Measurements from ENCODE around the gene PIK3R1.

PIK3R1 gene

DNA sequence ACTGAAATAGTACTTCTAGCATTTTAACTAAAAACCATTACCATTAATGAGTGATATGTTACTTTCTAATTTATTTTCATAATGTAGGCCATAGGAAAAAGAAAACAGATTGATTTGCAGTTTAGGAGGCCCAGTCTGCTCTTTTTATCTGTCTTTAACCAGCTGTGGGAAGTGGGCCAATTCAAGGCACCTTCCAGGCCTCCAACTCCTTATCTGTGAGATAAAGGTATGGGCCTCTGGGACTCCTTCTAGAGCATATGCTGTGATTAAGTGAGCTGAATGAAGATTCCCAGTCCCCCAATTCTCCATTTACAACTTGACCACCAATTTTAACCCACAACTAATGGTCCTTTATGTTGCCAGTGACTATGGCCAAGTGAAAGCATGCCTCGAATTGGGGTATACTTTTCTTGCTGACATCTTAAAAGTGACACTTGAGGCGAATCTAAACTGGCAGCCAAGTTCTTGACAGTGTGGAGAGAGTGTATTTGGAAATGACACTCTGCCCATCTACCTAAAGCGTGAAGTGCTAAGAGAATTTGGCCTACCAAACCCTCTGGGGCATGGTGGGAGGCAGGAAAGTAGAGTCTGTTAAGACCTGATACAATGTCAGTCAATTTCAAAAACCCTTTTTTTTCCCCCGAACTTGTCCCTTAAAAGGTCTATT, 88.3 kb downstream of the PIK3R1 start:
- DNase-seq: no peak

DNA sequence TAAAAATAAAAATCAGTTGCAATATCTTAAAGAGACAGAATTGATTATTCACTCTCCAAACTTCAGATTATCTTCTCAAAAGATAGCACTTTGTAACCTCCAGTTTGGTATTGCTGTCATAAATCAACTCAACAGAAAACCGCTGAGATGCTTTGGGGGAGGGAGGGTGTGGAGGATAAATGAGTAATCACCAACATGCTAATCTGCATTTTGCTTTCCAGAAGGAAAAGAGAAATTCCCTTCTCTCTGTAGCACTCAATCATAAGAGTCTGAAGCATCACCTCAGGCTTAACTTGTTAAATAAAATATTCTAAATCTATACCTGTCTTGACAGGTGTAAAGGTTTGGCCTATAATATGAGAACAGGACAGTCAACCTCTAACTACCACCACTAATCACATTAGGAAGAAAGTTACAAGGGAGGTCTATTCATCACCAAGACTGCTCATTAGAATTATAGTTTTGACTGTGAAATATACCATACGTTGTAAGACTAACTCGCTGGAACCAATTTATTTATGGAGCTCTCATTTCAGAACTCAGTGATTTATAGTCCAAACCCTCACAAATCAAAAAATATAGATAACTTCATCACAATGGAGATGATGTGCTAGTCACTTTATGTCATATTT, 89.0 kb downstream of the PIK3R1 start:
- no peak for DNase-seq

DNA sequence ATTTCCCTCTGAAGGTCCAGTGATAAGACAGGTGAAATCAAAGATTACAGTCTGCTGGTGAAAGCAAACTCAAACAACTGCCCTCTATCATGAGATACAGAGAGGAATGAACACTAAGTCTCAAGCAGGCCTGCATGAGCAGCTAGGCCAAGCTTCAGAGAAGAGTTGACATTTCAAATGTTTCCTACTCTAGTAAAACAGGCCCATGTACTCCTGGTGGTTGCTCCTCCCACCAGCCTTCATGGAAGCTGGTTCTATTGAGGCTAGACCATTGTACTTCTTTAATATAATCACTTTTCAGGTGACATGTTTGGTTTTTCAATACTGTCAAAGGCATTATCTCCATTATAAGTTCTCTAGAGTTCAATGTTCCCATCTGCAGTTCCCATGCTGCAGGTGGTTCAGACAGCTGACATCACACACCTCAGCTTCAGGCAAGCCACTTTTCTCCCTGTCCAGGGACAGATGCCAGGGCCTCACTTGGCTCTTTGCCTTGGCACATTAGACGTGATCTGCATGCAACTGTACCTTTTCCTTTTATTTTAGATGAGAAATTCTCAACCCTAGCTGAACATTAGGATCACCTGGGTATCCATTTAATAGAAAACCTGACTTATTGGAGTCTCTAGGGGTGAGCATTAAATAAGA, 89.8 kb downstream of the PIK3R1 start:
- no peak for DNase-seq

DNA sequence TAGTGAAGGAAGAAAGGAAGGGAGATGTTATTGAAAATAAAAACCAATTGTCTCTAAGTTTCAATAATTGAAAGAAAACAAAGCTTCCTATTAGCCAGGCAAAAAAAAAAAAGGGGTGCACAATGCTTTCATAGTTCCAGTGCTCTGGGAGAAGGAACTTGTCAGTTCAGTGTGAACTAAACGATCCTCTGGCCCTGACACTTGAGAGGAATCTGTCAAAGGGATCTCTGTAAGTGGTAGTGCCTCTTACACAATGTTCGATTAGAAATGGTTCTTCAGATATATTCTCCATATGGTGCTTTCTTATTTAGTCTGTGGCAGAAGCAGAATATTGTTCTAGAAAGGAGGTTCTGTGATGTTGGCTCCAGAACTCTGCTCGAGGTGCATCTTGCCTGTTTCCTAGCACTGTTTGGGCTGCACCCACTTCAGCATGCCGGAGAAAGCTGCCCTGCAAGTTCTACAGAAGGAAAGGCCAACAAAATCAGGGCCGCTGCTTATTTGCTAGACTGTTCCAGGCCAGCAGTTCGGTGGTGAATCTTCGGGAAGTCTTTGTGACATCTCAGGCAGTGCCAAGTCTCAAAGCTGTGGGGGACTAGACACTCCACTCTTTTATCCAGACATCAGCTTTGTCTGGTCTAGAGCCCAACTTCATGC, 90.9 kb downstream of the PIK3R1 start:
- no peak for DNase-seq

DNA sequence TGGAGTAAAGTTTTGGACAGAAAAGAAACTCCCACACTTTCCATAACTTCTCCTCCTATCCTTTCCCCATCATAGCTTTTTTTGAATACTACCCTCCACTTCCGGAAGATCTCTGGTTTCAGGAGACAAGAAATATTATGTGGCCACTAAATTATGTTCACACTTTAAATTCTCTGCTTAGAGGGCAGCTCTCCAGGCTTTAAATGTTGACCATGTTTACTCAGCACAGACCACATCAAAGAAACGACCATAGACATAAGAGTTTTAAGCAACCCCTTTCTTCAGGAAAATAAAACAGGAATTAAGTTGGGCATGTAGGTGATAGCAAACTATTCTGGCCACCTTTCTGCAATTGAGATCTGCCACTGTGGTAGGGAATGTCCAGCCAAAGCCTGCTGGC, 97.8 kb downstream of the PIK3R1 start:
- no peak for DNase-seq

DNA sequence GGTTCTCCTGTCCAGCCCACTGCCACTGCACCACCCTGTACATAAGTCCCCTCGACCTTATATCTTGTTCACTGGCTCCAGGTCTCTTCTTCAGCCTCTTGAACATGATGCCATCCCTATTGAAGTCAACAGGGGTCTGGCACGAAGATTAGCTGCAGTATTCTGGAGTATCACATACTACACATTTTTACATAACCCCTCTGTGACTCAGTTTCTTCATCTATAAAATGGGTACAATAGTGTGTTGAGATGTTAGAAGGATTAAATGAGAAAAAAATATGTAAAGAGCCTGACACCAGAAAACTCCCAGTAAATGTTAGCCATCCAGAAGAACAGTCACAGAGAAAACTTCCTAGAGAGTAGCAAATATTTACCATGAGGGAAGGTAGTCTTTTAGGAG, 98.9 kb downstream of the PIK3R1 start:
- DNase-seq: no peak

DNA sequence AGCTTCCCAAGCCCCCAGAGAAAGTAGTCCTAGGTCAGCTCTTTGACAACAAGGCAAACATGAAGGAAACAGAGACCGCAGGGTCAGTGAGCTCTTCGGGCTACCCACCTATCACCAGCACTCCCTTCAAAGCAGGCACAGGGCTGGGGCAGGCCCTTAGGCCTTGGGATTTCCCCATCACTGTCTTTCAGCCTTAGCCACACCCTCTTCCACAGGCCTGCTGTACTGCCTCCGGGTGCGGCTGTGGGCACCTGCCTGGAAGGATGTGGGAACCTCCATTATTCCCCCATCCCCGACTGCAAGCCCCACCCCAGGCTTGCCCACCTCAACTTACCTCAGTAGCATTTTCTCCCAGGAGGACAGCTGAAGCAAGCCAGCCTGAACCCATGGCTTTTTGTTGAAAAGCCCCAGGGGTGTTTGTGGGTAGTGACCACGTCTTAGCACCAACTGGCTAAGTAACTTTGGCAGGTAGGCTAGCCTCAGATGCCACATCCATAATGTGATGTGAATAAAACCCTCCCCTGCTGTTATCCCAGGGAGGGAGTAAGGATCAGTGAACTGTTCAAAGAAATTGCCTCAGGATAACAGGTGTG, 100.2 kb downstream of the PIK3R1 start:
- DNase-seq: no peak

DNA sequence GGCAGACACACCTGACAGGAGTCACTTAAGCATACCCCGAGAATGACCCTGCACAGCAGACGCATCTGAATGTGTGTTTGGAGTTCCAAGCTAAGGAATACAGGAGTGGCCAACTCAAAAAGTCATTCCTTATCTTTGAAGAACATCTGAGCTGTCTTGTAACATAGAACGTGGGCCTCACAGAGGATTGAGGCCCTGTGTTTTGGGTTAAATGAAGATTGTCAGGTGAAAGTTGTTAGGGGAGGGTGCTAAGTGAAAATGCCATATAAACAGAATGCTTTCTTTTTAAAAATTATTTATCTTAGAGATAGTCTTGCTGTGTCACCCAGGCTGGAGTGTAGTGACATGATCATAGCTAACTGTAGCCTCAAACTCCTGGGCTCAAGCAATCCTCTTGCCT, 100.9 kb downstream of the PIK3R1 start:
- no peak for DNase-seq

DNA sequence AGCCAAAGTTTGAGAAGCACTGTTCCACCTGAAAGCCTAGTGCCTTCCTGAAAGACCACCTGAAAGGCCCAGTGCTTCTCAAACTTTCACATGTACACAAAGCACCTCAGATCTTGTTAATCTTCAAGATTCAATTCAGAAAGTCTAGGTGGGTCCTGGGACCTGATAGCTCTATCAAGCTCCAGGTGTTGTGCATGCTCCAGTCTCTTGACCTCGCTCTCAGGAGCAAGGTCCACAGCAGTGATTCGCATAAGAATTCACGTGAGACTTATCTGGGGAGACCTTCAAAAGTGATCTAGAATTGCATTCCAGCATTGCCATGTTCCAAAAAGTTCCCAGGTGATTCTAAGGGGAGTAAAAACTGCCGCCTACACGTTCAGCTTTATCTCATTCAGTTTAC, 102.1 kb downstream of the PIK3R1 start:
- no peak for DNase-seq

DNA sequence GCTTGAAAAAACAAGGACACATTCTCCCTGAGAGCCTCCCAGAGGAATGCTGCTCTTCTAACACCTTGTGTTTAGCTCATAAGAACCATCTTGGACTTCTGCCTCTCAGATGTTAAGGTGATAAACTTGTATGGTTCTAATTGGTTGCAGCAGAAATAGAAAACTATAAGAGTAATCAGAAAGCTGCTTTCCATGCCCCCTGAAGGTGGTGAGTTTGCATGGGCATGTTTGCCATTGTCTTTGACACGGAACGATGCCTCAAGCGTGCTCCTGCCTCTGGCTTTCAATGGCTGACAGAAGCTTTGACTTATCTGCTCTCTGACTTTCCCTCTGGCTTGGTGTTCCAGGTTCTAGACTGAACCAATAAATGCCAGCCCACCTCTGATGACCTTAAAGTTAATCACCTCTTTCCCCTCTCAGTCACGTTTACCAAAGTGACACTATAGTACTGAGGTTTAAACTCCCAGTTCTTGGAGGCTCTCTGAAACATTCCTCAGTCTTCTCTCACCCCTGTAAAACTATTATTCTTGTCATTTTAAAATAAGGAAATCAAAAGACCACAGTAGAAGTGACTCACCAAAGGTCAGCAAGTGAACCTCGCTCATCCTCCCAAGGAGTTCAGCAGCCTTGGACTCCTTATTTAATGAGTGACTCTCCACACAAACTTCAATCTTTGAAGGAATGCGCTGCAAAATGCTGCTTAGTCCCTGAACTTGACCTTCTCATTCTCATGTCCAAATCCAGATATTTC, 103.6 kb downstream of the PIK3R1 start:
- no peak for DNase-seq

DNA sequence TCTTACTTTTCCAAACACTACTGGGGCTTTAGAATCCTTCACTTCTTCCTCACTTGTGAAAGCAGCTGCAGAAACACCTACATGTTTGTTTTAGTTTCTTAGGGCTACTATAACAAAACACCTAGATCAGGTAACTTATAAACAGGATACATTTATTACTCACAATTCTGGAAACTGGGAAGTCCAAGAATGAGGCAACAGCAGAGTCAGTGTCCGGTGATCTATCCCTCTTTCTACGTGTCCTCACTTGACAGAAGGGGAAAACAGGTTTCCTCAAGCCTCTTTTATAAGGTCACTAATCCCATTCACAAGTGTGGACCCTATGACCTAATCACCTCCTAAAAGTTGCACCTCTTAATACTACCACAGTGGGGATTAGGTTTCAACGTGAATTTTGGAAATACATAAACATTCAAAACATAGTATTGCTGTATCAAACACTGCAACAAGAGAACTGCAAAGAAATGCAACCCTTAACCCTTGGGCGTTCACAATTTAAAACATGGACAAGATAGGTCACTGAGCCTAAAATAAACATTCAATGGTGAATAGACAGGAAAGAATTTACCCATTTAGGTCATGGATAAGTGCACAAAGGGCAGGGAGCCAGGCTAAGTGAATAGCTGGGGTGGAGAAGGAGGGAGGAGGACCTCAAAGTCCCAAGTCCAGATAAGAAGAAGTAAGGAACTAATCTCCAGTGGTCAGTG, 104.3 kb downstream of the PIK3R1 start:
- DNase-seq: no peak

DNA sequence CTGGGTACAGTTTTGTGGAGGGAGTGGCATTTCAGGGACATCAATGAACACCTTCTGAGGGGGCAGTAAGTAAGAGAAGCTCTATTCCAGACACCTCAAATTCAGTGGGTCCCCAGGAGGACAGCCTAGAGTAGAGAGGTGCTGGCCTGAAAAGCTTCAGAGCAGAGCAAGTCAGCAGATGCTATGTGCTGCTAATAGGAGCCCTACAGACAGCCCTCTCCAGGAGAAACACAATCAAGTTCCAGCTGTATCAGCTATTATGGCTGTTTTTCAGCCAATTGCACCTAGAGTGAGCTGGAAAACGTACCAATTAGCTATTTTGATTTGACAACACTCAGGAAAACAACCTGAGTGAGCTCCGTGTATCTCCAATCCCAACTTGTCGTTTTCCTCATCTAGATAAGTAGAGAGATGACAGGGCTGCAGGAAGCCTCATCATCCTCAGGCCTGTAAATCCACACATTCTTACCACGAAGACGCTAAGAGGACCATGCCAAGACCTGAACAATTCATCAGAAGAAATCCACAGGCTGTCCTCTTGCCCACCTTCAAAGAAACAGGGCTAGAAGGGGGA, 104.9 kb downstream of the PIK3R1 start:
- DNase-seq: no peak

DNA sequence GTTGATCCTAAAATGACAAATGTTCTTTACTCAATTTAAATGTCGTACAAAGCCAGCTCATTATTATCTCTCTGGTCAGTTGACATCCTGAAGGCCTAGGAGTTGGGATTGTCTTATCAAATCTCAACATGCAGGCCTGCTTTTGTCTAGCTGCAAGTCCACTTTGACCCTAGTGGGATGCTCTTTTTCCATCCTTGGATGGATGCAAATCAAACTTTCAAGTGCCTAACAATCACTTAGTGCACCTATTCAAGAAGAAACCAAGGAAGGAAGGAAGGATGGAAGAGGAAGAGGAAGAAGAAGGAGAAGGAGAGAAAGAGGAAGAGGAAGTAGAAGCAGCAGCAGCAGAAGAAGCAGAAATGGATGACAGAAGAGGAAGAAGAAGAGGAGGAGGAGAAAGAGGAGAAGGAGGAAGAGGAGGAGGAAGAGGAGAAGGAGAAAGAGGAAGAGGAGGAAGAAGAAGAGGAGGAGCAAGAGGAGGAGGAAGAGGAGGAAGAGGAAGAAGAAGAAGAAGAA, 109.6 kb downstream of the PIK3R1 start:
- no peak for DNase-seq

DNA sequence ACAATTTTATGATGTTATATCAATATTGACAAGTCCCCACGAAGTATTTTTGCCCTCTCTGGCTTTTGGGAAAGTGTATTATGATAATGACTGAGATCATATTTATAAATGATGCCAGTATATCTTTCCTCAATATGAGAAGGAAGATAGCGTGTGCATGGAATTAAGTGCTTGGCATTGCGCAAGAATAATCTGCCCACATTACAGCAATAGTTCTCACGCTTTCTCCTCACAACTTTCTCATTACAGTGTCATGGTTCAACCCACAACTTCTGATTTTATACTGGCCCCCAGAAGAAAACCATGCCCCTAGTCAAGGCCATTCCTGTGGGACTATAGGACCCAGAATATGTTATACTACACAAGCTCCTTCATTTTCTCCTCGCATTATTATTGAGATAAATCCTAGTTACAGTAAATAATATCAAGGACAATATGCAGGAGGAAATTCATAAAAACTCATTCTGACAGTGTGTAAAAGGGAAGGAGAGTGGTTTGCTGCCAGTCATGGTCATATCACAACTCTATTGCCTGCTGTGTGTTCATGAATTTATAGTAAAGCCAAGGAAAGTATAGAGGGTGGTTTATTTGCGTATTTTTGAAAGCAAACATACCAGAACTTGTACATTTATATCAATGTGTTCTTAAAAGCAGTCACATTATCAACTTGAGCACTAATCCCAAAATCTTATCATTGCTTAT, 114.1 kb downstream of the PIK3R1 start:
- no peak for DNase-seq

DNA sequence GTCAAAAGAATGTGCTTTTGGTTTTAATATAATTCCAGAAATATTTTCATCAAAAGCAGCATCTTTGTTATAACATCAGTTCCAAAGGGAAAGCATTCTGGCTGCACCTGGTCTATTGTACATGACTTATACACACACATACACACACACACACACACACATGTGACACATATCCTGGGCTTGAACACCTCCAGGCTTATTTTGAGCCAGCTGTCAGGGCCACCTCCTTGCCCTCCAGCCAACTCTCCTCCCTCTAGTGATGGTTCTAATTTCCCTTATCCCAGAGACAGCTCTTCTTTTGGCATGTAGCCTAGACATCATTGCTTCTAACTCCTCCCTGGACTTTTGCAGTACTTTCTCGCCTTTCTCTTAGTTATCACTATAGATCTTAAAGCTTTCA, 115.0 kb downstream of the PIK3R1 start:
- DNase-seq: no peak

DNA sequence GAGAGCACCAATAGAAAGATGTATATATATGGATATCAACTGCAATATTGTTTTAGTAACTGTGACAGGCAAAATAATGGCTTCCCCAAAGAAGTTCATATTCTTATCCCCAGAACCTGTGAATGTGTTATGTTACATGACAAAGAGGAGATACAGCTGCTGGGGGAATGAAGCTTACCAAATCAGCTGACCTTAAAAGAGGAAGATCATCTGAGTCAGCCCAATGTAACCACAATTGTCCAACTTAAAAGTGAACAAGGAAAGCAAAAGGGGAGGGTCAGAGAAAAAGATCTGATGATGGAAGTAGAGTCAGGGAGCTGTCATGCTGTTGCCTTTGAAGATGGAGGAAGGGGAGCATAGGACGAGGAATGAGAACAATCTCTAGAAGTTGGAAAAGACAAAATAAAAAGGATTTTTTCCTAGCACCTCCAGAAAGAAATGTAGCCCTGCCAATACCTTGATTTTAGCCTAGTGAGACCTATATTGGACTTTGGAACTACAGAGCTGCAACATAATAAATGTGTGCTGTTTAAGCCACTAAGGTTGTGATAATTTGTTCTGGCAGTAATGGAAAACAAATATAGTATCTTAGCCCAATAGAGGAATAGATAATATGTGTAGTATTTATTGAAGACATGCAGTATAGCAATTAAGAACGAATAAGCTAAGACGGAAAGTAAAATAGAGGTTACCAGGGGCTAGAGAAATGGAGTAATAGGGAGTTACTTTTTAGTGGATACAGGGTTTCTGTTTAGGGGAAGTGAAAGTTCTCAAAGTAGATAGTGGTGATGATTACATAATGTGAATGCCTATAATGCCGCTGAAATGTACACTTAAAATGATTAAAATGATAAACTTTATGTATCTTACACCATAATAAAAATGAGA, 115.9 kb downstream of the PIK3R1 start:
- DNase-seq: no peak

DNA sequence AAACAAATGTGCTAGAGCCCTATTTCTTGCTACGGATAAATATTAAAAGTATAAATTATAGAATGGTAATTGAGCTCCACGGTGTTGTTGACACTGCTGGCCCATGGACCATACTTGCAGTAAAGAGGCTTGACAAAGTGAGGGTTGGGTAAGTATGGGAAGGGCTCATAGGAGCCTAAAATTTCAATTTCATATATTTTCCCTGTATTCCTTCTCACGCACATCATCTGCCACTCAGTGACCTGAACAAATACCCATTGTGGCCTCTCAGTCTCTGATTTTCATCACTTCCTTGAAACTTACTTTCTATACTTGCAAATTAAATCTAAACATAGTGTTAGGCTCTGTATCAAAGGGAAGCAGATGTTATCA, 116.5 kb downstream of the PIK3R1 start:
- DNase-seq: no peak

DNA sequence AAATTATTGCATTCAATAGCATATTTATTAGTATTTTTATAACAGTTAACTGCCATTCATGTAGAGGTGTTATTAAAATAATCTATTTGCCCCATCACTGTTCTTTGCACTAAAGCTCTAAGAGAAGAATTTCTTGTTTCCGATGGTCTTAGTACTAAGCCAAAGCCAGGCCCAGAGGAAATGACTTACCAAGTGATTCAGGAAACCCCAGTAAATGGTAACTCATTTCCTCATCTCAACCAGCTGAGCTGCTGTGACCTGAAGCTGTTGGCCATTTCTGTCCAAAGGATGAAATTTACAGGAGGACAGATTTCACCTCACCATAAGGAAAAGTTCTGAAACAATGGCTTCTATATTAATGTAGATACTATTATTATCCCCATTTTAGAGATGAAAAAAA, 117.0 kb downstream of the PIK3R1 start:
- no peak for DNase-seq

DNA sequence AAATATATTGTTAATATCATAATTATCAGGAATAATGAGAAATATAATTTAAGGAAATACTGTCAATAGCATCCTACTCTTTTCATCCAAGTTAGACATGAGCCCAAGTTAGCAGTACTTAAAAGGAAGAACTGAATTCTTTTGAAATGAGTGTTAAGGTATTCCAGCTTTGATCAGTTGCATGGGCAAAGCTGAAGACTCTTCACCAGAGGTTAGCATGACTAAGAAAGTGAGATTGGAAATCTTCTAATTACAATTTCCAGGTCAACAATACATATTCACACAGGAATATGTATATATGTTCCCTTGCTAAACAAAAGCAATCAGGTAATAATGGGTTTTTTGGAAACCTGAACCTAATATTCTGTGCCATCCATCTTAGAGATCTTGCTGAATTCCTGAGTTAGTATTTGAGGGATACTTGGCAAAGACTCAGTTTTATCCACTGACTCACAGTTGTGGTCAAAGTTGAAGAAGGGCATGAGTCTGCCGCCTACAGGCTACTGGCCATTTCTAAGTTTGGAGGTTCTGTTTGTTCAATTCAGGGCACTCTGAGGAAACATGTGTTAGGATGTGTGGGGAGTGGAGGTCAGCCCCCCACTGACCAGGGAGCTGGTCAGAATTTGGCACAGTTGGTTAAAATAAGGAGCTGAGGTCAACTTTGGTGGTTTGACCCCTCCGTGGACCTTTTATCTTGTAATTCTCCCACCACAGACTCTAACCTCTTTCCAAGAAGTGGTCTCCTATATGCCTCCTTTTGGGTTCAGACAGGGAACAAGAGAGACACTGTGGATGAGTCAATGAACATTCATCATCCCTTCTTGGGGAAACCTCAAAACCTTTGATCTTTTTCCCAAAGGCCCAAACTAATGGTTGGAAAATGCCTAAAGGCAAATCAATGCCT, 118.3 kb downstream of the PIK3R1 start:
- no peak for DNase-seq
